Astrocyte (in vitro differentiated cells and primary cell): Measurements from ENCODE around the gene IGF1R. TPM values are rescaled to one million over a fixed set of nuclear protein-coding genes. Genes with fewer than 3 reads are reported as not detected.

Source experiments
- DNase-seq: peaks from one replicate; pipeline ENCODE4 v3.0.0-alpha.2; 2010; ENCODE audit warnings: low read depth
- FAIRE-seq: peaks from 2 replicates; lab custom pipeline; 2011; peaks lifted over from hg19 to GRCh38; lab: Jason Lieb, UNC
- H2AFZ ChIP-seq: 2 replicates; pipeline ENCODE4 v1.6.0; 2012; ENCODE audit warnings: low read depth, low read length, inconsistent platforms
- H3K27ac ChIP-seq: 2 replicates; pipeline ENCODE4 v1.5.1; 2011; ENCODE audit warnings: low read depth, low read length, inconsistent platforms
- H3K27me3 ChIP-seq: 2 replicates; pipeline ENCODE4 v1.6.0; 2011; ENCODE audit warnings: low read length, inconsistent platforms; ENCODE audit not compliant: insufficient read depth
- H3K36me3 ChIP-seq: 2 replicates; pipeline ENCODE4 v1.5.1; 2011; ENCODE audit warnings: low read length, inconsistent platforms; ENCODE audit not compliant: insufficient read depth
- H3K4me1 ChIP-seq: 2 replicates; pipeline ENCODE4 v1.5.1; 2011; ENCODE audit warnings: low read length, inconsistent platforms; ENCODE audit not compliant: insufficient read depth
- H3K4me2 ChIP-seq: 2 replicates; pipeline ENCODE4 v1.6.0; 2012; ENCODE audit warnings: low read length, inconsistent platforms
- H3K4me3 ChIP-seq: 2 replicates; pipeline ENCODE4 v1.5.1; 2011; ENCODE audit warnings: low read depth, mild to moderate bottlenecking, low read length, inconsistent platforms; ENCODE audit not compliant: insufficient read depth
- H3K79me2 ChIP-seq: 2 replicates; pipeline ENCODE4 v1.6.0; 2012; ENCODE audit warnings: mild to moderate bottlenecking, low read length, inconsistent platforms; ENCODE audit not compliant: insufficient read depth
- H3K9ac ChIP-seq: 2 replicates; pipeline ENCODE4 v1.6.0; 2012; ENCODE audit warnings: mild to moderate bottlenecking, low read length, inconsistent platforms
- H3K9me3 ChIP-seq: 2 replicates; pipeline ENCODE4 v1.5.1; 2012; ENCODE audit warnings: low read depth, mild to moderate bottlenecking, low read length, inconsistent platforms; ENCODE audit not compliant: insufficient read depth
- H4K20me1 ChIP-seq: 2 replicates; pipeline ENCODE4 v1.6.0; 2012; ENCODE audit warnings: low read length, inconsistent platforms; ENCODE audit not compliant: insufficient read depth
- H3K27ac Mint-ChIP-seq: one replicate; pipeline ENCODE4 v1.8.0; 2021; ENCODE audit warnings: mild to moderate bottlenecking, mixed read lengths; ENCODE audit not compliant: unreplicated experiment
- H3K27me3 Mint-ChIP-seq: one replicate; pipeline ENCODE4 v1.8.0; 2021; ENCODE audit warnings: low read depth, mixed read lengths; ENCODE audit not compliant: unreplicated experiment
- H3K36me3 Mint-ChIP-seq: one replicate; pipeline ENCODE4 v1.8.0; 2021; ENCODE audit warnings: low read depth, mixed read lengths; ENCODE audit not compliant: unreplicated experiment
- H3K4me1 Mint-ChIP-seq: one replicate; pipeline ENCODE4 v1.8.0; 2021; ENCODE audit warnings: low read depth, mixed read lengths; ENCODE audit not compliant: unreplicated experiment
- H3K4me3 Mint-ChIP-seq: one replicate; pipeline ENCODE4 v1.8.0; 2021; ENCODE audit warnings: mild to moderate bottlenecking, moderate library complexity, mixed read lengths; ENCODE audit not compliant: unreplicated experiment
- H3K9me3 Mint-ChIP-seq: one replicate; pipeline ENCODE4 v1.8.0; 2021; ENCODE audit warnings: mild to moderate bottlenecking, mixed read lengths; ENCODE audit not compliant: unreplicated experiment
- EZH2 ChIP-seq: IDR thresholded peaks from 2 replicates; pipeline ENCODE4 v1.6.1; 2012; ENCODE audit warnings: mild to moderate bottlenecking, low read length, inconsistent platforms; ENCODE audit not compliant: insufficient read depth
- total RNA-seq: library from RNA; stranded (reverse); gene quantifications from 2 replicates; pipeline ENCODE4 v1.2.1, GENCODE V29; 2021
- TF ChIP-seq, protein P1 (sequence below): IDR thresholded peaks from 2 replicates; pipeline ENCODE4 v1.5.1; 2011; ENCODE audit warnings: low read depth, mild to moderate bottlenecking, inconsistent platforms, low read length, moderate library complexity; ENCODE audit not compliant: insufficient read depth

IGF1R gene
- total RNA-seq, 1 donor from 2014 or later: 270 TPM

DNA sequence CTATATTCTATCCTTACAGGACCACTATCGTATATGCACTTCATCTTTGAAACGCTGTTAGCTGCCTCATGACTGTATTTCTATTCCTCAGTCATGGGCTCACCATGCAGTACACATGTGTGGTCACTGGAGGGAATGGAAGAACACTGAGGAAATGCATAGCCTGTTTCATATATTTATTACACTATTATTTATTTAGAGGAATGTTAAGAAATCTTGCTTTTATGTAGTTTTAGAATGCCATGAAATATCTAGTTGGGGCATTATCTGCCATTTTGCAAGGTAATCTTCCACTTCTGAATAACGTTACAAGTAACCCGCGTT is 155.7 kb downstream of the IGF1R start:
- H2AFZ ChIP-seq: no peak overlapping the region
- Mint-ChIP-seq H3K27me3 (no peaks in the 10 kb centered on the region), H3K4me1 (peaks cover 65% of the 10 kb centered on the region), H3K27ac (peak overlapping the region; percentile 22), H3K36me3 (no peaks in the 10 kb centered on the region), H3K9me3 (no peaks in the 10 kb centered on the region), H3K4me3 (no peak overlapping the region)
- FAIRE-seq (no peak), DNase-seq (no peak)
- no peak overlapping the region for H3K27ac ChIP-seq
- H3K4me2 ChIP-seq: no peak overlapping the region
- H3K27me3 ChIP-seq: no peaks in the 10 kb centered on the region
- H3K9me3 ChIP-seq: no peaks in the 10 kb centered on the region
- H3K36me3 ChIP-seq: no peaks in the 10 kb centered on the region
- peaks cover 97% of the 10 kb centered on the region for H4K20me1 ChIP-seq
- no peak overlapping the region for H3K4me3 ChIP-seq
- peaks cover 36% of the 10 kb centered on the region for H3K4me1 ChIP-seq
- TF ChIP-seq EZH2: no peak
- TF ChIP-seq, protein P1, sequence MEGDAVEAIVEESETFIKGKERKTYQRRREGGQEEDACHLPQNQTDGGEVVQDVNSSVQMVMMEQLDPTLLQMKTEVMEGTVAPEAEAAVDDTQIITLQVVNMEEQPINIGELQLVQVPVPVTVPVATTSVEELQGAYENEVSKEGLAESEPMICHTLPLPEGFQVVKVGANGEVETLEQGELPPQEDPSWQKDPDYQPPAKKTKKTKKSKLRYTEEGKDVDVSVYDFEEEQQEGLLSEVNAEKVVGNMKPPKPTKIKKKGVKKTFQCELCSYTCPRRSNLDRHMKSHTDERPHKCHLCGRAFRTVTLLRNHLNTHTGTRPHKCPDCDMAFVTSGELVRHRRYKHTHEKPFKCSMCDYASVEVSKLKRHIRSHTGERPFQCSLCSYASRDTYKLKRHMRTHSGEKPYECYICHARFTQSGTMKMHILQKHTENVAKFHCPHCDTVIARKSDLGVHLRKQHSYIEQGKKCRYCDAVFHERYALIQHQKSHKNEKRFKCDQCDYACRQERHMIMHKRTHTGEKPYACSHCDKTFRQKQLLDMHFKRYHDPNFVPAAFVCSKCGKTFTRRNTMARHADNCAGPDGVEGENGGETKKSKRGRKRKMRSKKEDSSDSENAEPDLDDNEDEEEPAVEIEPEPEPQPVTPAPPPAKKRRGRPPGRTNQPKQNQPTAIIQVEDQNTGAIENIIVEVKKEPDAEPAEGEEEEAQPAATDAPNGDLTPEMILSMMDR: no peak
- H3K79me2 ChIP-seq: peaks cover 98% of the 10 kb centered on the region
- H3K9ac ChIP-seq: no peak overlapping the region

DNA sequence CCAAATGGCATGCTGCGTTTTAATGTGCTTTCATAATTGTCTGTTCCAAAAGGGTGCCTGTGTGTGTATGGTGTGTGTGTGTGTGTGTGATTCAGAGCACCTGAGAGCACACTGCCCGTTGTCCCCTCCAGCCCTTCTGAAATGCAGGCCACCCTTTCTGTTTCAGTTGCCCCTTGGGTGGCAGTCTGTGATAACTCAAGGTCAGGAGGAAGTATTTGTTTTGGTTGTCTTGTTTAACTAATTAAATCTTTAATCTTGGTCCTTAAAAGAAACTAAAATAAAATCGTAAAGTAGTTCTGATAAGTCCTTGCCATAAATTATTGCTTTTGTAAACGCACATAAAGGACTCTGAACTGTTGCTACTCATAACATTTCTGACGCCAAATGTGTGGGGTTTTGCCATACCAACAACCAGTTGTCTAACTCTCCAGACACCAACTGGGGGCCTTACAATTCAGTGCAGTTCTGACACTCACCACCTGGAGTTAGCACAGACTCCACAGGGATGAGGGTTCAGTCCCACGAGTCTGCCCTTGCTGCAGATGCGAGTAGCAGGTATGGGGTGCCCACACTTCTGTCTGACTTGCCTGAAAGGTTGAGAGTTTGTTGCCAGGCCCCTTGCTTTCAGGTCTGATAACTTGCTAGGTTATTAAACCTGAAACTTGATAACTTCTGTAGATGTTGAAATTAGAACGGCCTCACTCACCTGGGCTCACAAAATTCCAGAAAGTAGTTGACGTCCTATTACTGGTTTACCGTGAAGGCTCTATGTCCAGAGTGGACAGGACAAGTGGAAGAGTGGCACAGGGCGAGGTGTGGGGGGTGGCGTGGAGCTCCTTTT is 157.3 kb downstream of the IGF1R start:
- H3K27ac Mint-ChIP-seq: no peak overlapping the region
- no peak overlapping the region for H3K27ac ChIP-seq
- no peaks in the 10 kb centered on the region for H3K9me3 Mint-ChIP-seq
- no peak overlapping the region for H3K4me3 ChIP-seq
- no peaks in the 10 kb centered on the region for H3K36me3 ChIP-seq
- peaks cover 99% of the 10 kb centered on the region for H3K79me2 ChIP-seq
- no peak for DNase-seq
- H3K36me3 Mint-ChIP-seq: no peaks in the 10 kb centered on the region
- peaks cover 55% of the 10 kb centered on the region for H3K4me1 Mint-ChIP-seq
- peaks cover 95% of the 10 kb centered on the region for H4K20me1 ChIP-seq
- H3K9ac ChIP-seq: no peak overlapping the region
- no peak overlapping the region for H3K4me2 ChIP-seq
- H3K27me3 ChIP-seq: no peaks in the 10 kb centered on the region
- H3K4me3 Mint-ChIP-seq: no peak overlapping the region
- H3K9me3 ChIP-seq: no peaks in the 10 kb centered on the region
- H3K4me1 ChIP-seq: peaks cover 20% of the 10 kb centered on the region
- FAIRE-seq: no peak
- TF ChIP-seq EZH2: no peak
- TF ChIP-seq, protein P1: peak; percentile 5
- no peaks in the 10 kb centered on the region for H3K27me3 Mint-ChIP-seq
- no peak overlapping the region for H2AFZ ChIP-seq

DNA sequence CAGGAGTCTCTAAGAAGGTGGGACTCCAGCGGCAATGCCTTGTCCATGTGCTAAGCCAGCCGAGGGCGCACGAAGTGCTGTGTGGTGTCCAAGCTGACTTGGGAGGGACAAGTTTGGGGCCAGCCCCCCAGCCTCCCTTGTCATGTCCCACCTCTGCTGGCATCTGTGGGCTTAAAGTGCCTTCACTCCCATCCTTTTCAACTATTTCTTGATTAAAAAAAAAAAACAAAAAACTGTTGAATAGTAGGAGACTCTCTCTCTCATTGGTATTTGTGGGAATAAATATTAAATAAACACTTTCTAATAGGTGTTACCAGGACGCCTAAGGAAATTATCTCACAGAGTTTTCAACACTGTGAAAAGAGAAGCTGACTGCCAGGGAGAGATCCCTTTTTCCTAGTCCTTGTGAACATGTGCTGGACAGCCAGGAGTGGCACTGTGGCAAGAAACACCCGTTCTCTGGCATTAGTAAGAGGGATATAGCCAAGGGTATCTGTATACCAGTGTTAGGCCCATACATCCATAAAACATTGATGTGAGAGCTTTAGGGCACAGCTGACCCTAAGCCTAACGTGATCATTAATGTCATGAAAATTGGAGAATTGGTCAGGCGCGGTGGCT is 158.0 kb downstream of the IGF1R start:
- H3K27ac ChIP-seq: no peak overlapping the region
- H3K9ac ChIP-seq: no peak overlapping the region
- H3K36me3 Mint-ChIP-seq: no peaks in the 10 kb centered on the region
- H3K27me3 Mint-ChIP-seq: no peaks in the 10 kb centered on the region
- no peak overlapping the region for H2AFZ ChIP-seq
- peaks cover 13% of the 10 kb centered on the region for H3K4me1 ChIP-seq
- no peak overlapping the region for H3K4me3 Mint-ChIP-seq
- no peak for DNase-seq
- TF ChIP-seq, protein P1: no peak
- no peak for TF ChIP-seq EZH2
- no peak overlapping the region for H3K4me2 ChIP-seq
- H3K4me1 Mint-ChIP-seq: peaks cover 48% of the 10 kb centered on the region
- no peak overlapping the region for H3K4me3 ChIP-seq
- H3K9me3 ChIP-seq: no peaks in the 10 kb centered on the region
- peaks cover 96% of the 10 kb centered on the region for H3K79me2 ChIP-seq
- peak overlapping the region; percentile 7 for H3K27ac Mint-ChIP-seq
- no peaks in the 10 kb centered on the region for H3K36me3 ChIP-seq
- no peaks in the 10 kb centered on the region for H3K9me3 Mint-ChIP-seq
- no peaks in the 10 kb centered on the region for H3K27me3 ChIP-seq
- no peak for FAIRE-seq
- peaks cover 88% of the 10 kb centered on the region for H4K20me1 ChIP-seq
